Head of caudate nucleus (tissue), 42 donors: Measurements from ENCODE around the gene RIPOR1.
A peak's percentile ranks its signal among the peaks of the same experiment; 100 is the strongest.
"Not testable (repeated sequence)": the region's sequence is repeated elsewhere in the genome, so short reads cannot be mapped to it uniquely, and the experiment has no call there.

Experiments used
- DNase-seq, 42 donors: peaks; one replicate each; pipeline versions ENCODE4 v3.0.0 to v3.0.0-alpha.2; 2020 to 2021; ENCODE audit warnings: mixed read lengths in 7 of 42
- intact Hi-C: fragments of 100-400 bp; cut with DNase I; formaldehyde crosslinking; loops from one replicate; pipeline ENCODE4 v1.15.0; 2022

RIPOR1 gene

DNA sequence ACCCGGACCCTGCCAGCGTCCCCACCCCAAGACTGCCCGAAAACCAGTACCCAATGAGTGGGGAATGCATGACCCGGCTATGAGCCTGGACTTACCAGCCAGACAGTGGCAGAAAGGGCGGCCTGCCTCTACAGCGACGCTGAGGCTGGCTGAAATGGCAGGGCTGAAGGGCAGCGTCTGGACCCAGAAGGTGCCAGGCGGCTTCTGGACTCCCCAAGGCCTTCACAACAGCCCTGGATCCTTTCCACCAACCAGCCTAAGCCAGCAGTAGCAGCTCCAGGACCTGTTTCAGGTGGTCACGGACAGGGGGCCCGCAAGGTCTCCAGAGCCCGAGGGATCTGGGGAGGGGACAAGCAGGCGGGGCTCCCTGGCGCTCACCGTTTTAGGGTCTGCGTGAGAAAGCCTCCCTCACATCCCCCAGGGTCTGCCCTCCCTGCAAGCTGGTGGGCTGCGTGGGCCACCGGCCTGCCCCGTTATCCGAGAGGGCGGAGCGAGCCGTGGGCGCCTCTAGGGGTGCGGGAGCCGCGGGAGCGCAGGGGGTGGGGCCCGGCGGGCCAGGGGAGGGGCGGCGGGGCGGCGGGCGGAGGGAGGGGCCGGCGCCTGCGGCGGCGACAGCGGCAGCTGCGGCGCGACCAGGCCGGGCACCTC, at the start of gene RIPOR1:
Gene RIPOR1 (plus strand): TSS at position 608 of the 648 bp plus-strand sequence. CDS start 9,618 bp downstream, outside the sequence.
- intact Hi-C loops, result loop anchor here (5.0 kb wide), 1 partner anchor 34 kb away; the partner anchor contains the start of gene CTCF
- peak in 39 of 42 donors; percentile 52 to 88 (median 76) for DNase-seq

- intact Hi-C loops, result no loop called here
- DNase-seq, result peak; percentile 93 to 100 (median 98)
These were observed 47.6 kb upstream of the RIPOR1 start, which contains the start of gene ATP6V0D1 for GRCh38 chr16:67480833-67481560. Gene ATP6V0D1, minus strand, starts transcription at chr16:67481157. Its CDS starts 71 bp downstream, at chr16:67481086.

GRCh38 chr16:67481561-67482232, 46.9 kb upstream of the RIPOR1 start:
- peak in 27 of 42 donors; percentile 11 to 69 (median 45) for DNase-seq
- intact Hi-C loops, result no loop called here

GRCh38 chr16:67482233-67482924, 46.2 kb upstream of the RIPOR1 start:
- intact Hi-C loops, result no loop called here

DNA sequence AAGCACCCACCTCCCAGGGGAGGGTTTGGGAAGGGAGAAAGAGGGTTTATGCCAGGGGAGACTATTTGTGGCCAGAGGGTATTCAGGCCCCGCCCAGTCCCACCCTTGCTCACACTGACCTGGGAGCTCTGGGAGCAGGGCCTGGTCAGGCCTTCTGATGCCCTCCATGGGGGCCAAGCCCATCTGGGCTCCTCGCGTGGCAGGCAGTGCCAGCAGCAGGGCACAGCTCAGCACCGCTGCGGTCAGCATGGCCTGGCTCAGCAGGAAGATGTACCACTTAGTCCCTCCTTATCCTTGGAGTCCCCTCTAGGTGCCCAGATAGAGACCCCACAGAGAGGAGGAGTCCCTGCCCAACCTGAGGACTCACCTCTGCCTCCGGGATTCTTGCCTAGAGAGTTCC, 45.5 kb upstream of the RIPOR1 start, which contains the start of gene AGRP:
Gene AGRP (minus strand): TSS at position 398 of the 400 bp plus-strand sequence. CDS start 149 bp downstream, at position 249.
- intact Hi-C loops, result no loop called here
- no peak for DNase-seq

More at GRCh38 chr16:67482233-67482924, 46.2 kb upstream of the RIPOR1 start:
- DNase-seq, result peak in 1 of 42 donors; percentile 10

- intact Hi-C loops, result no loop called here
- DNase-seq, result peak in 4 of 42 donors; percentile 19 to 40 (median 23)
These were observed 44.7 kb upstream of the RIPOR1 start for GRCh38 chr16:67483731-67484525.

DNA sequence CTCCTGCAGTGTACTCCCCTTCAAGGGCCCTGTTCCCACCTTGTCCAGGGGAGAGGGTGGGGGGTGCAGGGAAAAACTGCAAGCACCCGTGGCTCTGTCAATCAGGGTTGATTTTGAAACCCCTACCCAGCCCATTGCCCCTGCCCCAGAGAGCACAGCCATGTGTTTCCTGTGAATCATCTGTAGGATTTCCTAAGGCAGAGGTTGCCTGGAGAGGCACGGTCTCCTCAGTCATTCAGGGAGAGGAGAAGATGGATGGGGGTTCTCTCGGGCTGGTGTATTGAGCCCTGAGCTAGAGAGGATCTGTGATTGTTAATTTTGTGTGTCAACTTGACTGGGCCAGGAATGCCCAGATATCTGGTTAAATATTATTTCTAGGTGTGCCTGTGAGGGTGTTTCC, 41.8 kb upstream of the RIPOR1 start:
- DNase-seq, result peak in 1 of 42 donors; percentile 26
- intact Hi-C loops, result no loop called here

DNA sequence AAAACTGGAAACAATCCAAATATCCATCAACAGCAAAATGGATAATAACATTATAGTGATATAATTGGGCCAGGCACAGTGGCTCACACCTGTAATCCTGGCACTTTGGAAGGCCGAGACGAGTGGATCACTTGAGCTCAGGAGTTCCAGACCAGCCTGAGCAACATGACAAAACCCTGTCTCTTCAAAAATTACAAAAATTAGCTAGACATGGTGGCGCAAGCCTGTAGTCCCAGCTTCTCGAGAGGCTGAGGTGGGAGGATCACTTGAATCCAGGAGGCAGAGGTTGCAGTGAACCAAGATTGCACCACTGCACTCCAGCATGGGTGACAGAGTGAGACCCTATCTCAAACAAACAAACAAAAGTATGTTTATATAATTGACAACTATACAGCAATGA, 41.1 kb upstream of the RIPOR1 start:
- intact Hi-C loops, DNase-seq: not testable (repeated sequence)

DNA sequence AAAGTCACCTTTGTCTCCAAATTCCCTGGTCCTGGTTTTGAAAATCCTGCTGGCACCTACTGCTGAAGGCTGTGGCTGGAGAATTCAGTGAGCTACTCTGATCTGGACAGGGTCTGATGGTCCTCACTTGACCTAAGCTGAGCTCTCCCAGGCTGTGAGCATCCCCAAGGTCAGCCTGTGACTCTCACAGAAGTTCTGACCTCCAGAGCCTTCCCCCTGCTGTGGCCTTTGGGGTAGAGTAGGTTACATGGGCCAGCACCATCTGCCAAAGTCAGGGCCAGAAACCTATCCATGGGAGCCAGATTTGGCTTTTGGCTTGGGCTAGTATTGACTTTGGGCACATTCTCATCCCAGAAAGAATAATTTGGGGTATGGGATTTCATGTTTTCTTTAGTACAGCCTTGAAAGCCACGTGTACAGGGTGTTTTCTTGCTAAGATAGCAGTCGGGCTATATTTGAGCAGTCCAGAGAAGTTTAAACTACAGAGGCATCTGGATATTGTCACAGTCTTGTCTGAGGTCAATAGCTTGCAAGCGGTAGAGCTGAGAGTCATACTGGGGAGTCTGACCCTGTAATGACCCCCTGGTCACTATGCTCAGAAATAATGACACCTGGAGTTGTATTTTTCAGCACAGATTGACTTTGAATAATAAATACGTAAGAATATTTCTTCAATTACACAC, 39.1 kb upstream of the RIPOR1 start:
- intact Hi-C loops, result no loop called here
- DNase-seq, result no peak

- intact Hi-C loops, result no loop called here
- DNase-seq, result no peak
These were observed 38.1 kb upstream of the RIPOR1 start for GRCh38 chr16:67490335-67491096.

GRCh38 chr16:67499106-67499505, 29.5 kb upstream of the RIPOR1 start:
- intact Hi-C loops, result no loop called here
- no peak for DNase-seq

DNA sequence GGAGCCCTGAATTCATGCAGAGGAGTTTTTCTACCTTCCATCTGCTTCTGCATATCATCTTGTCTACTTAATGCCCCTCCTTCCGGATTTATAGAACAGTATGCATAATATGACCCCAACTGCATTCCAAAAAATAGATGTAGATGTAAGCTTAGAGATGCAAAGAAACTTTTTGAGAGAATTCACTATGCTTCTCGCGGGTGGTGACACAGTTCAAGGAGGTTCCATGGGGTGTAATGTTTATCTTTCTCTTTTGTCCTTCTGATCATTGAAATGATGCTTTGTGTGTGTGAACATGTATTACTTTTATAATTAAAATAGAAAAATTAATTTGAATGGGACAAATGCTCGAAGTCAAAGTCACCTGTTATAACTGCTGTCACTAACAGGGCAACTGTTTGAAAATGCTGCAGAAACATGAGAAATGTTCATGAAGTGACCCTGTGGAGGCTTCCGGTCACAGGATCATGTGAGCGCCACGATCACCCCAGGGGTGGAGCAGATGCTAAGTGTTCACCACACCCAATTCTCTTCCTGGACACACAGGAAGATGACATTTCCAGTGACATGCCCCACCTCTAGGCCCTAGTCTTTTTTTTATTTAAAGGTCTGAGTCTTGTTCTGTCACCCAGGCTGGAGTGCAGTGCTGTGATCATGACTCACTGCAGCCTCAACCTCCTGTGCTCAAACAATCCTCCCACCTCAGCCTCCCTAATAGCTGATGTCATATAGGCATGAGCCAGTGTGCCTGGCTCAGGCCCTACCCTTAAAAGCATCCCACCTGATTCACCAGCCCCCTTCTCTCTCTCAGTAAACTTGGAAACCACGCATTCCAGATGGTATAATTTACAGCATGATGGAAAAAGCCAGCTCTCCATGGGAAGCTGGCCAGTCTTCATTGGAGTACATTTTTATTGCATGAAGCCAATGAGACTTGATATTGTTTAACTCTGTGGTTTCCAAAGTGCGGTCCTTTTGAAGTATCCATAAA, 24.3 kb upstream of the RIPOR1 start:
- intact Hi-C loops, result no loop called here
- DNase-seq, result no peak

GRCh38 chr16:67506468-67506867, 22.2 kb upstream of the RIPOR1 start:
- intact Hi-C loops, result no loop called here
- no peak for DNase-seq

- no peak for DNase-seq
These were observed 19.6 kb upstream of the RIPOR1 start for GRCh38 chr16:67509016-67509415.

DNA sequence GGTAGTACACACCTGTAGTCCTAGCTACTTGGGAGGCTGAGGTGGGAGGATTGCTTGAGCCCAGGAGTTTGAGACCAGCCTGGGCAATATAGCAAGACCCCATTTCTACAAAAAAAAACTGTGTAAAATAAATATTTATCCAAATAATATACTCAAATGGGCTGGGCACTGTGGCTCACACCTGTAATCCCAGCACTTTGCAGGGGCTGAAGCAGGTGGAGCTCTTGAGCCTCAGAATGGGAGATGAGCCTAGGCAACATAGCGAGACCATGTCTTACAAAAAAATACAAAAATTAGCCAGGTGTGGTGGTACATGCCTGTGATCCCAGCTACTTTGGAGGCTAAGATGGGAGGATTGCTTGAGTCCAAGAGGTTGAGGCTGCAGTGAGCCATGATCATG, 14.7 kb upstream of the RIPOR1 start:
- intact Hi-C loops, DNase-seq: not testable (repeated sequence)

More at GRCh38 chr16:67509016-67509415, 19.6 kb upstream of the RIPOR1 start:
- intact Hi-C loops, result no loop called here

- DNase-seq, result peak in 36 of 42 donors; percentile 22 to 85 (median 61)
- intact Hi-C loops, result no loop called here
These were observed 14.2 kb upstream of the RIPOR1 start for GRCh38 chr16:67514382-67514828.
